ENCODE results near the gene NMRK1. TPM values are rescaled to one million over a fixed set of nuclear protein-coding genes. Genes with fewer than 3 reads are reported as not detected.

Gene NMRK1
- polyA plus RNA-seq, 1 donor (not counting 4 experiments of a cell fraction or from before 2014, with no cell fraction given) = 24.7 TPM

- Histone ChIP-seq H3K9me1 (ENCODE audit: control insufficient read depth, extremely low read depth, insufficient read depth, low read length) (no peaks in the 10 kb centered on the region), H3K27me3 (ENCODE audit: control insufficient read depth, extremely low read depth, insufficient read depth, low read length) (no peaks in the 10 kb centered on the region), H2AFZ (ENCODE audit: control insufficient read depth, low read length) (no peak overlapping the region), H3K36me3 (ENCODE audit: control insufficient read depth in 2 of 2, extremely low read depth in 1 of 2, insufficient read depth in 2 of 2, low read length in 2 of 2) (no peaks in the 10 kb centered on the region), H3K4me3 (ENCODE audit: control insufficient read depth in 2 of 3, extremely low read depth in 1 of 3, insufficient read depth in 2 of 3, low read depth in 1 of 3, low read length in 3 of 3) (no peak overlapping the region), H3K9me3 (ENCODE audit: control insufficient read depth, low read depth, low read length) (no peaks in the 10 kb centered on the region), H3K9ac (ENCODE audit: control insufficient read depth, extremely low read depth, insufficient read depth, low read length) (no peak overlapping the region), H3K4me2 (ENCODE audit: control insufficient read depth, extremely low read depth, insufficient read depth, low read depth, low read length) (no peak overlapping the region), H3K27ac (ENCODE audit: control insufficient read depth, insufficient read depth, low read length) (no peak overlapping the region), H3K4me1 (ENCODE audit: control insufficient read depth, extremely low read depth, insufficient read depth, low read length) (no peaks in the 10 kb centered on the region), H3K79me2 (ENCODE audit: control insufficient read depth, insufficient read depth, low read length) (peaks cover 74% of the 10 kb centered on the region), H4K20me1 (ENCODE audit: control insufficient read depth, extremely low read depth, insufficient read depth, low read length) (no peaks in the 10 kb centered on the region)
- dilution Hi-C loops (cut with MboI; ENCODE audit: extremely low pct_ligation_motif_present, low sequenced_read_pairs) = no loop called here
- DNase-seq (ENCODE audit: low read depth, low spot score) = no peak
- no peak for TF ChIP-seq EZH2 (IDR thresholded peaks at IDR 0.05; ENCODE audit: low read length)
- TF ChIP-seq, protein P1, sequence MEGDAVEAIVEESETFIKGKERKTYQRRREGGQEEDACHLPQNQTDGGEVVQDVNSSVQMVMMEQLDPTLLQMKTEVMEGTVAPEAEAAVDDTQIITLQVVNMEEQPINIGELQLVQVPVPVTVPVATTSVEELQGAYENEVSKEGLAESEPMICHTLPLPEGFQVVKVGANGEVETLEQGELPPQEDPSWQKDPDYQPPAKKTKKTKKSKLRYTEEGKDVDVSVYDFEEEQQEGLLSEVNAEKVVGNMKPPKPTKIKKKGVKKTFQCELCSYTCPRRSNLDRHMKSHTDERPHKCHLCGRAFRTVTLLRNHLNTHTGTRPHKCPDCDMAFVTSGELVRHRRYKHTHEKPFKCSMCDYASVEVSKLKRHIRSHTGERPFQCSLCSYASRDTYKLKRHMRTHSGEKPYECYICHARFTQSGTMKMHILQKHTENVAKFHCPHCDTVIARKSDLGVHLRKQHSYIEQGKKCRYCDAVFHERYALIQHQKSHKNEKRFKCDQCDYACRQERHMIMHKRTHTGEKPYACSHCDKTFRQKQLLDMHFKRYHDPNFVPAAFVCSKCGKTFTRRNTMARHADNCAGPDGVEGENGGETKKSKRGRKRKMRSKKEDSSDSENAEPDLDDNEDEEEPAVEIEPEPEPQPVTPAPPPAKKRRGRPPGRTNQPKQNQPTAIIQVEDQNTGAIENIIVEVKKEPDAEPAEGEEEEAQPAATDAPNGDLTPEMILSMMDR (optimal IDR thresholded peaks at IDR 0.05 in 1 of 3, IDR thresholded peaks at IDR 0.05 in 1 of 3, conservative IDR thresholded peaks at IDR 0.05 in 1 of 3; ENCODE audit: extremely low read depth in 1 of 3, insufficient read depth in 2 of 3, low read length in 3 of 3) = no peak
- FAIRE-seq = no peak
Measured at GRCh38 chr9:75101004-75101588, 13.1 kb upstream of the NMRK1 start.

DNA sequence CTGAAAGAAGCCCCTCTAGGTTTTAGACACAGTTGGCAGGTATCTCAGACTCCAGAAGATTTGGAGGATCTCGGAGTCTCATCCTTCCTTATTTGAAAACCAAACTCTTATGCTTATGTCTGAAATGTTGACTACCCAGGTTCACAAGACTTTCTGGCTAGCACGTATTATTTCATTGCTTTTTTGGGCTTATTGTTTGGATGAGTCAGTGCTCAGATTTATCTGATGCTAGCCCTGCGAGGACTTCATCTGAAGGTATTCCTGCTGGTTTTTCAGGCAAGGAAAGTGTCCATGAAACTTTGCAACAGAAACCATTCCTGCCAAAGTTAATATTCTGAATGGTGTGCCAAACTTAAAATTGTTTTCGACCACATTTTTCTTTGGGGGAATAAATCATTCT is 8.8 kb upstream of the NMRK1 start:
- Histone ChIP-seq H3K27ac (ENCODE audit: control insufficient read depth, insufficient read depth, low read length) (no peak overlapping the region), H3K4me2 (ENCODE audit: control insufficient read depth, extremely low read depth, insufficient read depth, low read depth, low read length) (no peak overlapping the region), H4K20me1 (ENCODE audit: control insufficient read depth, extremely low read depth, insufficient read depth, low read length) (no peaks in the 10 kb centered on the region), H3K4me3 (ENCODE audit: control insufficient read depth in 2 of 3, extremely low read depth in 1 of 3, insufficient read depth in 2 of 3, low read depth in 1 of 3, low read length in 3 of 3) (no peak overlapping the region), H3K36me3 (ENCODE audit: control insufficient read depth in 2 of 2, extremely low read depth in 1 of 2, insufficient read depth in 2 of 2, low read length in 2 of 2) (no peaks in the 10 kb centered on the region), H3K27me3 (ENCODE audit: control insufficient read depth, extremely low read depth, insufficient read depth, low read length) (no peaks in the 10 kb centered on the region), H2AFZ (ENCODE audit: control insufficient read depth, low read length) (no peak overlapping the region), H3K9me1 (ENCODE audit: control insufficient read depth, extremely low read depth, insufficient read depth, low read length) (no peaks in the 10 kb centered on the region), H3K9me3 (ENCODE audit: control insufficient read depth, low read depth, low read length) (no peaks in the 10 kb centered on the region), H3K9ac (ENCODE audit: control insufficient read depth, extremely low read depth, insufficient read depth, low read length) (no peak overlapping the region), H3K4me1 (ENCODE audit: control insufficient read depth, extremely low read depth, insufficient read depth, low read length) (peaks cover 21% of the 10 kb centered on the region), H3K79me2 (ENCODE audit: control insufficient read depth, insufficient read depth, low read length) (peaks cover 79% of the 10 kb centered on the region)
- FAIRE-seq = no peak
- no peak for TF ChIP-seq EZH2 (IDR thresholded peaks at IDR 0.05; ENCODE audit: low read length)
- TF ChIP-seq, protein P1 (optimal IDR thresholded peaks at IDR 0.05 in 1 of 3, IDR thresholded peaks at IDR 0.05 in 1 of 3, conservative IDR thresholded peaks at IDR 0.05 in 1 of 3; ENCODE audit: extremely low read depth in 1 of 3, insufficient read depth in 2 of 3, low read length in 3 of 3) = no peak
- DNase-seq (ENCODE audit: low read depth, low spot score) = no peak
- dilution Hi-C loops (cut with MboI; ENCODE audit: extremely low pct_ligation_motif_present, low sequenced_read_pairs) = no loop called here

All from keratinocyte (primary cell).